HT1080 (cell line): ENCODE data around the gene EEA1. TPM values are rescaled to one million over a fixed set of nuclear protein-coding genes. Genes with fewer than 3 reads are reported as not detected.

Experiments used
- DNase-seq: peaks from one replicate; pipeline ENCODE4 v3.0.0-alpha.2; 2015; ENCODE audit warnings: low read depth
- total RNA-seq: library from RNA; depleted of rRNA; stranded (reverse); fragments of >200 nt; shearing (Covaris generic); gene quantifications from 2 replicates; pipeline ENCODE4 v1.2.3, GENCODE V29; 2014

The EEA1 gene
- total RNA-seq, 1 experiment from 2014 or later, result 12.1 TPM

GRCh38 chr12:92890601-92891106 lies 38.4 kb downstream of the EEA1 start:
- DNase-seq, result no peak

GRCh38 chr12:92886131-92886530 lies 43.0 kb downstream of the EEA1 start:
- DNase-seq, result no peak

GRCh38 chr12:92879698-92880322 lies 49.3 kb downstream of the EEA1 start:
- no peak for DNase-seq

GRCh38 chr12:92877904-92878303 lies 51.2 kb downstream of the EEA1 start:
- no peak for DNase-seq

DNA sequence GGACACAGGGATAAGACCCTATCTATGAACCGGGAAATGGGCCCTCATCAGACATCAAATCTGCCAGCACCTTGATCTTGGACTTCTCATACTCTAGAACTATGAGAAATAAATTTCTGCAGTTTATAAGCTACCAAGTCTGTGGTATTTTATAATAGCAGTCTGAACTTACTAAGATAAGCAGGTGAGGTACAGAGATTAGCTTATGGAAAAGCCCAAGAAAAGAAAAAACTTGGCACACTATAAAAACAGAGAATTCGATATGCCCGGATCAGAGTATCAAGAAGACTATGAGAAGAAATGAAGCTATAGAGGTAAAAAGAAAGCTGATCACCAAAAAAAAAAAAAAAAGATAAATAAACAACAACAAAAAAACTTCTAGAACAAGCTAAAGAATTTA lies 52.6 kb downstream of the EEA1 start:
- DNase-seq, result no peak

- no peak for DNase-seq
These were observed 58.0 kb downstream of the EEA1 start for GRCh38 chr12:92871116-92871515.

GRCh38 chr12:92866418-92866817 lies 62.7 kb downstream of the EEA1 start:
- no peak for DNase-seq

DNA sequence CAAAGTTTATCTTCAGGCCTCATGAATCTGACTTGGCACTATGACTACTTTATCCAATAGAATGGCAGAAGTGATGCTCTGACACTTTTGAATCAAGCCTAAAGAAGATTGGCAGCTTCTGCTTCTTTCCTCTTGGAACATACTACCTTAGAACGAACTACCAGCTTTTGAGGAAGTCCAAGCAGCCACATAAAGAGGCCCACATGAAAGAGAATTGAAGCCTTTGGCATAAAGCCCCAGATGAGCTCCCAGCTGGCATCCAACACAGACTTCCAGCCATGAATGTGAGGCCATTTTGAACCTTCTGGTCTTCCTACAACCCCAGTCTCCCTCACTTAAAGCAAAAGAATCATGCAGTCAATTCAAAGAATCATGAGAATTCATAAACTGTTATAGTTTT lies 65.8 kb downstream of the EEA1 start:
- DNase-seq, result no peak

- DNase-seq, result no peak
These were observed 67.7 kb downstream of the EEA1 start for GRCh38 chr12:92861381-92861780.

DNA sequence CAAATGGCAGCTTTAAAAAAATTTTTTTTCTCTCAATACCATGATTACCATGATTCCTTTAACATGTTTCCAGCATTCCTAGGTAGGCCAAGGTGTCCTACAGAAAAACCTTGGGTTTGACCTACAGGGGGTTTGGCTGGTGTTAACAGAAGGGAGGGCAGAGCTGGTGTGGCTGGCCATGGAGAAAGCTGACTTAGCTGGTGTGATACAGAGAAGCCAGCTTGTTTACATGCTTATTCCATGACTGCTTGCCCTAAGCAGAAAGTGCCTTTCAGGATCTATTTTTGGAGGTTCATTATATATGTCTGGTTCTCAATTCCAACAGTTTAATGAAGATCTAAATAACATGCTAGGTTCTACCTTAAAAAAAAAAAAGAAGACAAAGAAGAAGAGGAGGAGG lies 68.6 kb downstream of the EEA1 start:
- no peak for DNase-seq

GRCh38 chr12:92859650-92860386 lies 69.3 kb downstream of the EEA1 start:
- no peak for DNase-seq

DNA sequence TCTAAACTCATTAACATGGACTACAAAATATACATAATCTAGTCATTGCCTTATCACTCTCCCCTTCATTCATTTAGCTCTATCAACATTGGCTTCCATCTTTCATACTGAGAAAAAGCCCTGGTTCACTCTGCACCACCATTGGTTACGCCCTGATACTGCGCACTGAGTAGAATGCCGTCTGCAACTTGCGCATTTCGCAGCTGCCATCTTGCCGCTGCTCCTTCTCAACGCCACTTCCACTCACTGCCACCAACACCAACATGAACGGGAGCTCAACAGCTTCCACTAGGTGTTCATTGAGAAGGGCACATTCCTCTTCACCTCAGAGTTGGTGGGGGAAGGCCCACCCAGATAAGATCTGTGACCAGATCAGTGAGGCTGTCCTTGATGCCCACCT lies 71.3 kb downstream of the EEA1 start:
- no peak for DNase-seq

DNA sequence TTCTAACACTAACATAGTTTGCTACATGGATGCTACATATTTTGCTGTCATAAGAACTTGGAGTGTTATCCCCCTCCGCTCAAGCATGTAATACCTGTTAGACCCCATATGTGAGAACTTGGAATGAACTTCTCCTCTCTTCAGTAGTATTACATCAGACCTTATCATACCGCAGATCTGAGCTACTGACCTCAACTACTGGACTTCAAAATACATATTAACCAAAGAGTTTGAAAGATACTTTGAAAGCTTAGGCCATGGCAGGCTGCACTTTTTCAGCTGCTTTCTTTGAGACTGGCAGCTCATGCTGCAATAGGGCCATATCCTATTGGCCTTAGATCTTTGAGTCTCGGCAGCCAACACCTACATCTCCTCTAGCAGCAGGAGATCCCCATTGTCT lies 74.8 kb downstream of the EEA1 start:
- DNase-seq, result no peak

DNA sequence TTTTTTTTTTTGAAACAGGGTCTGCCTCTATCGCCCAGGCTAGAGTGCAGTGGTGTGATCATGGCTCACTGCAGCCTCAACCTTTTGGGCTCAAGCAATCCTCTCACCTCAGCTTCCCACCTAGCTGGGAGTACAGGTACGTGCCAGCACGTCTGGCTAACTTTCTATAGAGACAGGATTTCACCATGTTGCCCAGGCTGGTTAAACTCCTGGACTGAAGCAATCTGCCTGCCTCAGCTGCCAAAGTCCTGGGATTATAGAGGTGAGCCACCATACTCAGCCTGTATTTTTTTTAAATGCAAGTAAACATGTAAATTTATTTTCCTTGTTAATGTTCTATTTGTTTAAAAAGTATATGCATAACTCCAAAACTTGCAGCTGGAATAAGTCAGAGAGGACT lies 80.4 kb downstream of the EEA1 start:
- DNase-seq, result no peak

DNA sequence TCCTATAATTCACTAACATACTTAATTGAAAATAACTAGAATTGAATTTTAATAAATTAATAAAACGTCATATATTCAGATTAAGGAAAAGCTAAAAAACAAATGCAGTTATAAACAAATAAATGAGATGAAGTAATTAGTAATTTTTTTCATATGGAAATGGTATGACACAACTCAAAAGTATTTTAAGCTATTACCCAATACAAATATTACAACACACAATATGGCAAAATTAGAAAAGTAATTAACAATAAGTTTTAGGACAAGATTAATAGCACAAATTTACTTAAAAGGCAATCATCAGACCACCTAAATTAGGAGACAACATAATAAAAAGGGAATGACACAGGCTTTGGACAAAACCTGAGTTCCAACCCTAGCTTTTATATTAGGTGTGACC lies 81.7 kb downstream of the EEA1 start:
- DNase-seq, result no peak

DNA sequence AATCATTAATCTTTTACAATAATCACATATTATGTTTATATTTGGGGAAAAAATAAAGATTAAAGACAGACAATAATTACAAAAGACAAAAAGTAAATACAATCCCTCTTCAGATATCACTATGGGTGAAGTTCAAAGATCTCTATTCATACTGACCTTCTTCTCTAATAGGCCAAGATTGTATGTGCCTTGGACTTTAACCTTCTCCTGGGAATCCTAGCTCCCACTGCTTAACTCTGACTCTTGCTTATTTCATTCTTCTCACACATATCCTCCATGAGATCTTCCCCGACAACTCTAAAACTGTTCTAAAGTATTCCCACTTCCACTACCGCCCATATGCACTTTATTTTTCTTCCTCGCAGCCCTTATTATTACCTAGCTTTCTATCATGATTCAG lies 83.8 kb downstream of the EEA1 start:
- DNase-seq, result no peak

- no peak for DNase-seq
These were observed 84.8 kb downstream of the EEA1 start for GRCh38 chr12:92844151-92844763.

DNA sequence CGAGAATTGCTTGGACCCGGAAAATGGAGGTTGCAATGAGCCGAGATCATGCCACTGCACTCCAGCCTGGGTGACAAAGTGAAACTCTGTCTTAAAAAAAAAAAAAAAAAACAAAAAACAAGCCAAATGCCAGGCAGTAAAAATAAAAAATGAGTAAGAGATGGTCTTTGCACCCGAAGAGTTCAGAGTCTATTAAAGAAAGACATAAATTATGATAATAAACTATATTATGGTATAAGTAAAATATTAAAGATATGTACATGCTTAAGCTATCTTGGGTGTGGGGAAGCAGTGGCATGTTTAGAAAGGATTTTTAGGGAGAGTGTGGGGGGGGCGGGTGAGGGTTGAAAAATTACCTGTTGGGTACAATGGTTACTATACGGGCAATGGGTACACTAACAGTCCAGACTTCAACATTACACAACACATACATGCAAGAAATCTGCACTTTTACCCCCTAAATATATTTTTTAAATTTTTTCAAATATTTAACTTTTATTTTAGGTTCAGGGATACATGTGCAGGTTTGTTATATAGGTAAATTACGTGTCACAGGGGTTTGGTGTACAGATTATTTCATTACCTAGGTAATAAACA lies 99.3 kb downstream of the EEA1 start:
- DNase-seq, result no peak

DNA sequence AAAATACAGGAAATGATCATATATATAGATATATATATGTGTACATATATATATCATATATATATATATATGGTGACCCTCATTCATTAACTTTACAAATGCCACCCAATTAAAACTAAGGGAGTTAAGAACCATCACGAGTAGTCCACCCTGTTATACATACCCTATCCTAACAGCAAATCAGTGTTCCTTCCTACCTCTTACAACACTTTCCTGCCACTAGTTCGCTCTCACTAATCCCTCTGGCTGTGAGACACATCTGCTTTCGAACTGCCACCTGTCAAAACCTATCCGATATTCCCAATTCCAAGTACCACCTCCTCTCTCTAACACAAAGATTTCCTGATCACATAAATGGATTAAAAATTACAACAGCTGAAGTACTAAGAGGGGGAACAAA lies 100.5 kb downstream of the EEA1 start:
- no peak for DNase-seq

DNA sequence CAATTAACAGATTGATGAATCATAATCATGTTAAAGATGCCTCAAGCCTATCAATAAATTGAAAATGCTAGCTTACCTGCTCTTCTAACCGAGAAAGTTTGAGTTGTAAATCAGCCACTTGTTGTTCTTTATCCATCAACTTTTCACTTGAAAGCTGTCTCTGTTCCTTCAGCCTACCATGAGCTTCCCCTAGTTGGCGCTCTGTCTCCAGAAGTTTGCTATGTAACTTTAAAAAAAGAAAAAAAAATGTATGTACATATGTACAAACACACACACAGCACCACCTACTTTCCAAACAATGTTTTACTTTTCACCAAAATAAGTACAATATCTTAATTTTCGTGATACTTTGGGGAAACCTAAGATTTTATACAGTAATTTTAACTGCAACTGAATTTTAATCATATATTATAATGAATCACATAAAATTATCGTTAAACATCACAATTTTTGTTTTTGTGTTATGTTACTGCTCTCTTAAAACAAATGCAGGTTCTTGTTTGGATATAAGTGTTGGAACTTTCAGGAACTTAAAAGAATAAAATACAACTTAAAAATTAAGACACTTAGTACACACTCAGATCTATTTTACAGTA lies 101.2 kb downstream of the EEA1 start:
- DNase-seq, result peak; percentile 67

GRCh38 chr12:92821142-92821541 lies 108.0 kb downstream of the EEA1 start:
- no peak for DNase-seq

DNA sequence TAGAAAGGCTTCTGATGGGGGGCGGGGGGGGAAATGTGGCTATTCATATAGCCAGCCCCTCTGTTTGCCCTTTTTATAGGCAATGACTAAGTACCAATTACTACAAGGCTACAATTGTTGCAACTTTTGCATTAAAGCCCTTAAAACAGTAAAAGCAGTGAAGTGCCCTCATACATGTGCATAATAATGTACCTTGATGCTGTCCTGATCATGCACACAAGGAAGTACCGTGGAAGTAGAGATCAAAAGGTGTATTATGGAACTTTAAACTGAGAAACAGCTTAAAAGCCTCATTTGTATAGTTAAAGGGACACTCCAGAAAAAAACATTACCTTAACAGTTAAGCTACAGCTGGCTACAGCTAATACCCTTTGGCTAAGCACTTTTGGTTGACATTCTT lies 114.5 kb downstream of the EEA1 start:
- DNase-seq, result no peak
